ENCODE measurements around the gene TAF3. TPM values are rescaled to one million over a fixed set of nuclear protein-coding genes. Genes with fewer than 3 reads are reported as not detected.
A peak's percentile ranks its signal among the peaks of the same experiment; 100 is the strongest.

TAF3 gene, protein sequence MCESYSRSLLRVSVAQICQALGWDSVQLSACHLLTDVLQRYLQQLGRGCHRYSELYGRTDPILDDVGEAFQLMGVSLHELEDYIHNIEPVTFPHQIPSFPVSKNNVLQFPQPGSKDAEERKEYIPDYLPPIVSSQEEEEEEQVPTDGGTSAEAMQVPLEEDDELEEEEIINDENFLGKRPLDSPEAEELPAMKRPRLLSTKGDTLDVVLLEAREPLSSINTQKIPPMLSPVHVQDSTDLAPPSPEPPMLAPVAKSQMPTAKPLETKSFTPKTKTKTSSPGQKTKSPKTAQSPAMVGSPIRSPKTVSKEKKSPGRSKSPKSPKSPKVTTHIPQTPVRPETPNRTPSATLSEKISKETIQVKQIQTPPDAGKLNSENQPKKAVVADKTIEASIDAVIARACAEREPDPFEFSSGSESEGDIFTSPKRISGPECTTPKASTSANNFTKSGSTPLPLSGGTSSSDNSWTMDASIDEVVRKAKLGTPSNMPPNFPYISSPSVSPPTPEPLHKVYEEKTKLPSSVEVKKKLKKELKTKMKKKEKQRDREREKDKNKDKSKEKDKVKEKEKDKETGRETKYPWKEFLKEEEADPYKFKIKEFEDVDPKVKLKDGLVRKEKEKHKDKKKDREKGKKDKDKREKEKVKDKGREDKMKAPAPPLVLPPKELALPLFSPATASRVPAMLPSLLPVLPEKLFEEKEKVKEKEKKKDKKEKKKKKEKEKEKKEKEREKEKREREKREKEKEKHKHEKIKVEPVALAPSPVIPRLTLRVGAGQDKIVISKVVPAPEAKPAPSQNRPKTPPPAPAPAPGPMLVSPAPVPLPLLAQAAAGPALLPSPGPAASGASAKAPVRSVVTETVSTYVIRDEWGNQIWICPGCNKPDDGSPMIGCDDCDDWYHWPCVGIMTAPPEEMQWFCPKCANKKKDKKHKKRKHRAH
- total RNA-seq (20.1 and 20.2 TPM in 2 replicates), polyA plus RNA-seq (7.0 and 9.2 TPM in 2 replicates), polyA minus RNA-seq (3.4 and 6.8 TPM in 2 replicates)
- 5.4 TPM for total RNA-seq (2013)

DNA sequence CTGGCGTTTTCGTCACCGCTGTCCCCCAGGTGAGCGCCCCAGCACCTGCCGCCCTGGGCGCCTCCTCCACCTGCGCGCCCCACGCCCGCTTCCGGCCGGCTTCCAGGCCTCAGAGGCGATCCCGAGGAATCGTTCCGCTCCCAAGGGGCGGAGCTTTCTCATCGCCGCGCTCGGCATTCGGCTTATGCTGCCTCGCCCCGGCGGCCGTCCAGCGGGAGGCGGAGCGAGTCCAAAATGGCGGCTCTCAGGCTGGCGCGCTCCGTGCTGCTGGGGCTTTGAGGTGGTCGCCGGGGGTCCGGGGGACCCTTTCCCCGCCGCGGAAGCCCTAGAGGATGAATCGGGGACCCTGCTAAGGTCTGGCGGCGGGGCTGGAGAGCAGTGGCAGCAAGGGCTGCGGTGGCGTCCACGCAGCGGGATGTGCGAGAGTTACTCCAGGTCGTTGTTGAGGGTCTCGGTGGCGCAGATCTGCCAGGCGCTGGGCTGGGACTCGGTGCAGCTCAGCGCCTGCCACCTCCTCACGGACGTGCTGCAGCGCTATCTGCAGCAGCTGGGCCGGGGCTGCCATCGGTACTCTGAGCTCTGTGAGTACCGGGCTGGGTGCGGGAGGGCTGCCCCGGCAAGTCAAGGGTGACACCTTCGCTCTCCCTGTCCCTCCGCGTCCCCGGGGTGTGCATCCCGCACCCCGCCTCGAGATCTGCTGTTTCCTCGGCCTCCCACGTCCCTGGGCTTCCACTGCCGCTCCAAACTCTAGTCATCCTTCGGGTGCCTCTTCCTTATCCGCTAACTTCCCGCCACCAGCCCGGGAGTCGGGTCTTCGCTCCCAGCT, at the start of gene TAF3:
TSS of gene TAF3 (plus strand) at position 211 of the 826 bp plus-strand sequence. CDS start at position 416, 205 bp downstream.
- Mint-ChIP-seq H3K4me3 (peak within 1 kb of the TSS; percentile 94), H3K4me1 (peaks cover 29% of the 10 kb centered on the region), H3K27me3 (peaks cover 20% of the 10 kb centered on the region), H3K27ac (peak within 1 kb of the TSS; percentile 79), H3K9me3 (ENCODE audit: insufficient read depth) (no peaks in the 10 kb centered on the region)
- intact Hi-C loops (cut with micrococcal nuclease) = loop anchor here (1.0 kb wide), 1 partner anchor 30 kb away; the partner anchor contains the start of gene ATP5F1C
- Histone ChIP-seq H3K9me3 (ENCODE audit: control extremely low read depth in 1 of 3, control insufficient read depth in 2 of 3, insufficient read depth in 1 of 3, low read length in 2 of 3) (no peaks in the 10 kb centered on the region), H3K79me2 (ENCODE audit: control insufficient read depth, insufficient read depth, low read length) (peaks cover 48% of the 10 kb centered on the region), H3K4me3 (ENCODE audit: control extremely low read depth in 1 of 5, extremely low read depth in 1 of 5, insufficient read depth in 1 of 5, low read depth in 2 of 5, low read length in 4 of 5) (peak within 1 kb of the TSS; percentile 82 to 97 (median 92)), H3K36me3 (replicated peaks in 1 of 2; ENCODE audit: control extremely low read depth in 1 of 2, control insufficient read depth in 1 of 2, extremely low read depth in 1 of 2, insufficient read depth in 2 of 2, low read length in 1 of 2) (peaks cover 0 to 9% of the 10 kb centered on the region in 2 experiments), H4K20me1 (ENCODE audit: control insufficient read depth, insufficient read depth, low read length, poor library complexity, severe bottlenecking) (no peaks in the 10 kb centered on the region), H3K4me1 (ENCODE audit: control insufficient read depth in 2 of 2, insufficient read depth in 2 of 2, low read length in 2 of 2) (peaks cover 12 to 19% of the 10 kb centered on the region in 2 donors), H3K27ac (ENCODE audit: low read length in 2 of 2) (peak within 1 kb of the TSS; percentile 62 to 73), H3K4me2 (replicated peaks; ENCODE audit: low read depth, low read length, poor library complexity, severe bottlenecking) (peak within 1 kb of the TSS; percentile 90), H2AFZ (ENCODE audit: insufficient read depth, low read depth, low read length, poor library complexity, severe bottlenecking) (peak within 1 kb of the TSS; percentile 94), H3K9ac (ENCODE audit: low read length) (peak within 1 kb of the TSS; percentile 91), H3K27me3 (replicated peaks in 1 of 4; ENCODE audit: control extremely low read depth in 1 of 4, control insufficient read depth in 3 of 4, insufficient read depth in 4 of 4, low read length in 3 of 4) (peaks cover 0 to 16% (median 1%) of the 10 kb centered on the region in 4 experiments)
- no peak for TF ChIP-seq EZH2 (IDR thresholded peaks at IDR 0.05; ENCODE audit: borderline replicate concordance, insufficient read depth, low read depth, low read length, poor library complexity, severe bottlenecking)
- TF ChIP-seq, protein P1, sequence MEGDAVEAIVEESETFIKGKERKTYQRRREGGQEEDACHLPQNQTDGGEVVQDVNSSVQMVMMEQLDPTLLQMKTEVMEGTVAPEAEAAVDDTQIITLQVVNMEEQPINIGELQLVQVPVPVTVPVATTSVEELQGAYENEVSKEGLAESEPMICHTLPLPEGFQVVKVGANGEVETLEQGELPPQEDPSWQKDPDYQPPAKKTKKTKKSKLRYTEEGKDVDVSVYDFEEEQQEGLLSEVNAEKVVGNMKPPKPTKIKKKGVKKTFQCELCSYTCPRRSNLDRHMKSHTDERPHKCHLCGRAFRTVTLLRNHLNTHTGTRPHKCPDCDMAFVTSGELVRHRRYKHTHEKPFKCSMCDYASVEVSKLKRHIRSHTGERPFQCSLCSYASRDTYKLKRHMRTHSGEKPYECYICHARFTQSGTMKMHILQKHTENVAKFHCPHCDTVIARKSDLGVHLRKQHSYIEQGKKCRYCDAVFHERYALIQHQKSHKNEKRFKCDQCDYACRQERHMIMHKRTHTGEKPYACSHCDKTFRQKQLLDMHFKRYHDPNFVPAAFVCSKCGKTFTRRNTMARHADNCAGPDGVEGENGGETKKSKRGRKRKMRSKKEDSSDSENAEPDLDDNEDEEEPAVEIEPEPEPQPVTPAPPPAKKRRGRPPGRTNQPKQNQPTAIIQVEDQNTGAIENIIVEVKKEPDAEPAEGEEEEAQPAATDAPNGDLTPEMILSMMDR (IDR thresholded peaks at IDR 0.05) = no peak
- WGBS (ENCODE audit: insufficient coverage) = under 1% methylated on average over 76 of the region's 77 CpGs
- DNase-seq (peak; percentile 93), ATAC-seq (ENCODE audit: low read depth) (peak; percentile 94)
- ChIA-PET CTCF (interaction anchor here (1.0 to 2.4 kb wide), 4 partner anchors 11 to 410 kb away, joined by 3 to 15 read pairs (median 3); partner anchors contain the start of genes ATP5F1C and KIN), POLR2A (interaction anchor here (1.0 to 2.9 kb wide), 3 partner anchors 10 to 31 kb away, joined by 3 to 38 read pairs (median 3); partner anchors contain the start of genes ATP5F1C and KIN)
